ENCODE results near the gene C1orf198. TPM values are rescaled to one million over a fixed set of nuclear protein-coding genes. Genes with fewer than 3 reads are reported as not detected.

Gene C1orf198
- total and polyA plus RNA-seq, 2 of the 8 experiments (the other 6 are each of a cell fraction or from before 2014, with no cell fraction given) = 30.6 to 45.0 TPM

DNA sequence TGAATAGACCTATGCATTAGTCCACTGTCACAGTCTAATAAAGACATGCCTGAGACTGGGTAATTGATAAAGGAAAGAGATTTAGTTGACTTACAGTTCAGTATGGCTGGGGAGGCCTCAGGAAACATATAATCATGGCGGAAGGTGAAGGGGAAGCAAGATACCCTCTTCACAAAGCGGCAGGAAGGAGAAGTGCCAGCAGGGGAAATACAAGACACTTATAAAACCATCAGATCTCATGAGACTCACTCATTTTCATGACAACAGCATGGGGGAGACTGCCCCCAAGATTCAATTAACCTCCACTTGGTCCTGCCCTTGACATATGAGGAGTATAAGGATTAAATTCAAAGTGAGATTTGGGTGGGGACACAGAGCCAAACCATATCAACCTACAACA is 61.8 kb downstream of the C1orf198 start:
- POLR2A ChIA-PET (ENCODE audit: partially characterized antibody) = no interaction called here
- no peak overlapping the region for H2AFZ ChIP-seq (ENCODE audit: low read length)

More for the DNA sequence above, 61.8 kb downstream of the C1orf198 start:
- Histone ChIP-seq H4K8ac (ENCODE audit: extremely low read depth, insufficient read depth, low read length) (no peak overlapping the region), H3K9me3 (ENCODE audit: insufficient read depth in 2 of 2, low read depth in 1 of 2, low read length in 1 of 2) (no peaks in the 10 kb centered on the region), H3K9ac (replicated peaks in 1 of 4; ENCODE audit: extremely low read depth in 1 of 4, low read depth in 3 of 4, low read length in 3 of 4) (no peak overlapping the region), H2BK15ac (ENCODE audit: low read length) (no peak overlapping the region), H4K20me1 (replicated peaks in 1 of 2; ENCODE audit: control insufficient read depth in 1 of 2, insufficient read depth in 2 of 2, low read length in 2 of 2) (no peaks in the 10 kb centered on the region), H2BK12ac (ENCODE audit: low read depth, low read length) (no peak overlapping the region), H3K18ac (ENCODE audit: extremely low read depth, low read length) (no peak overlapping the region), H4K5ac (ENCODE audit: insufficient read length, low read depth, low read length) (no peak overlapping the region), H2AK5ac (ENCODE audit: low read depth, low read length) (no peak overlapping the region), H4K91ac (replicated peaks; ENCODE audit: insufficient read length, low read length) (no peak overlapping the region), H3K27me3 (replicated peaks in 1 of 4; ENCODE audit: control insufficient read depth in 3 of 4, extremely low read depth in 1 of 4, insufficient read depth in 3 of 4, low read length in 3 of 4) (no peaks in the 10 kb centered on the region), H3K4ac (replicated peaks; ENCODE audit: insufficient read length, low read depth, low read length) (no peak overlapping the region), H3K36me3 (ENCODE audit: control insufficient read depth in 2 of 4, insufficient read depth in 4 of 4, low read length in 3 of 4) (no peaks in the 10 kb centered on the region), H3K56ac (replicated peaks; ENCODE audit: insufficient read length, low read depth, low read length) (no peak overlapping the region), H2BK5ac (ENCODE audit: low read depth, low read length) (no peak overlapping the region), H3K79me2 (ENCODE audit: control insufficient read depth in 1 of 2, insufficient read depth in 2 of 2, low read length in 2 of 2) (no peaks in the 10 kb centered on the region), H3K23ac (ENCODE audit: insufficient read length) (no peak overlapping the region), H3K4me1 (replicated peaks in 1 of 4; ENCODE audit: control insufficient read depth in 3 of 4, insufficient read depth in 4 of 4, low read length in 3 of 4) (no peaks in the 10 kb centered on the region), H3K27ac (ENCODE audit: low read depth, low read length) (no peak overlapping the region), H2BK20ac (ENCODE audit: low read length) (no peak overlapping the region), H3K79me1 (ENCODE audit: low read depth, low read length) (no peaks in the 10 kb centered on the region), H2BK120ac (replicated peaks; ENCODE audit: low read depth, low read length) (no peak overlapping the region), H3K4me3 (ENCODE audit: extremely low read depth in 1 of 4, insufficient read depth in 2 of 4, low read depth in 3 of 4, low read length in 4 of 4) (no peak overlapping the region), H3K4me2 (ENCODE audit: insufficient read depth in 1 of 2, low read depth in 2 of 2, low read length in 2 of 2) (no peak overlapping the region), H3K14ac (ENCODE audit: insufficient read length) (no peak overlapping the region), H3K23me2 (ENCODE audit: low read depth, low read length) (no peaks in the 10 kb centered on the region)
- WGBS, 2 experiments (ENCODE audit: extremely low coverage in 1 of 2, insufficient coverage in 1 of 2, insufficient read length in 1 of 2, insufficient replicate concordance in 2 of 2, low coverage in 1 of 2, low lambda C conversion rate in 2 of 2, missing lambda C conversion rate in 1 of 2) = 85% methylated on average over 2 of the region's 2 CpGs; no CpG with 5 or more reads in 1 of the 2 experiments
- DNase-seq (ENCODE audit: low read depth in 1 of 2, low spot score in 2 of 2) (peak in 1 of 2 experiments; percentile 16), FAIRE-seq (no peak)
- TF ChIP-seq POLR2AphosphoS5 (IDR thresholded peaks at IDR 0.05; ENCODE audit: low read depth, low read length) (no peak), CEBPB (IDR thresholded peaks at IDR 0.05; ENCODE audit: low read depth, low read length) (no peak), JUND (IDR thresholded peaks at IDR 0.05; ENCODE audit: low read length) (no peak), HDAC6 (IDR thresholded peaks at IDR 0.05; ENCODE audit: low read depth, low read length) (no peak), EP300 (IDR thresholded peaks at IDR 0.05; ENCODE audit: borderline replicate concordance in 1 of 2, low read depth in 2 of 2, low read length in 2 of 2) (no peak), BRCA1 (IDR thresholded peaks at IDR 0.05; ENCODE audit: low read depth, low read length) (no peak)
- TF ChIP-seq, protein P1, sequence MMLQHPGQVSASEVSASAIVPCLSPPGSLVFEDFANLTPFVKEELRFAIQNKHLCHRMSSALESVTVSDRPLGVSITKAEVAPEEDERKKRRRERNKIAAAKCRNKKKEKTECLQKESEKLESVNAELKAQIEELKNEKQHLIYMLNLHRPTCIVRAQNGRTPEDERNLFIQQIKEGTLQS (IDR thresholded peaks at IDR 0.05; ENCODE audit: insufficient read depth, low read depth, low read length) = no peak
- CTCF ChIA-PET (ENCODE audit: partially characterized antibody) = interaction anchor here (2.1 to 4.7 kb wide), 2 partner anchors 8 to 29 kb away, joined by 6 to 27 read pairs; no protein-coding TSS in a partner anchor
